Measurements from ENCODE around the gene SNRPA.
"Not testable (repeated sequence)": the region's sequence is repeated elsewhere in the genome, so short reads cannot be mapped to it uniquely, and the experiment has no call there.

SNRPA gene

GRCh38 chr19:40802300-40803169 is 51.5 kb downstream of the SNRPA start:
- DNase-seq (ENCODE audit: low read depth), result no peak

- DNase-seq (ENCODE audit: low read depth), result no peak
Observed at GRCh38 chr19:40803170-40803856, 52.3 kb downstream of the SNRPA start.

- peak; percentile 71 for DNase-seq (ENCODE audit: low read depth)
Observed at GRCh38 chr19:40803857-40804782, 53.1 kb downstream of the SNRPA start.

GRCh38 chr19:40804783-40805242 is 53.8 kb downstream of the SNRPA start:
- no peak for DNase-seq (ENCODE audit: low read depth)

- no peak for DNase-seq (ENCODE audit: low read depth)
Observed at GRCh38 chr19:40805258-40805868, 54.4 kb downstream of the SNRPA start.

GRCh38 chr19:40806423-40807146 is 55.6 kb downstream of the SNRPA start:
- DNase-seq (ENCODE audit: low read depth), result peak; percentile 80

GRCh38 chr19:40807147-40808020 is 56.4 kb downstream of the SNRPA start:
- no peak for DNase-seq (ENCODE audit: low read depth)

GRCh38 chr19:40808021-40808325 is 57.0 kb downstream of the SNRPA start:
- DNase-seq (ENCODE audit: low read depth), result no peak

GRCh38 chr19:40808497-40808896 is 57.5 kb downstream of the SNRPA start:
- DNase-seq (ENCODE audit: low read depth), result no peak

- no peak for DNase-seq (ENCODE audit: low read depth)
Observed at GRCh38 chr19:40809358-40810086, 58.5 kb downstream of the SNRPA start.

- no peak for DNase-seq (ENCODE audit: low read depth)
Observed at GRCh38 chr19:40810160-40810559, 59.2 kb downstream of the SNRPA start.

GRCh38 chr19:40810649-40811408 is 59.8 kb downstream of the SNRPA start:
- DNase-seq (ENCODE audit: low read depth), result not testable (repeated sequence)

GRCh38 chr19:40811478-40812341 is 60.7 kb downstream of the SNRPA start:
- no peak for DNase-seq (ENCODE audit: low read depth)

GRCh38 chr19:40812571-40812970 is 61.6 kb downstream of the SNRPA start:
- DNase-seq (ENCODE audit: low read depth), result not testable (repeated sequence)

GRCh38 chr19:40813182-40813581 is 62.2 kb downstream of the SNRPA start:
- DNase-seq (ENCODE audit: low read depth), result no peak

Measured in T-helper 22 cell (primary cell).